Suppressor macrophage (primary cell): Measurements from ENCODE around the gene NAALADL2.
"Not testable (repeated sequence)": the region's sequence is repeated elsewhere in the genome, so short reads cannot be mapped to it uniquely, and the experiment has no call there.

Source experiments
- DNase-seq, 4 experiments: peaks; one replicate each; pipeline ENCODE4 v3.0.0-alpha.2; 2020 to 2022

Gene NAALADL2

GRCh38 chr3:175149675-175150074, 290.5 kb downstream of the NAALADL2 start:
- DNase-seq, result no peak

DNA sequence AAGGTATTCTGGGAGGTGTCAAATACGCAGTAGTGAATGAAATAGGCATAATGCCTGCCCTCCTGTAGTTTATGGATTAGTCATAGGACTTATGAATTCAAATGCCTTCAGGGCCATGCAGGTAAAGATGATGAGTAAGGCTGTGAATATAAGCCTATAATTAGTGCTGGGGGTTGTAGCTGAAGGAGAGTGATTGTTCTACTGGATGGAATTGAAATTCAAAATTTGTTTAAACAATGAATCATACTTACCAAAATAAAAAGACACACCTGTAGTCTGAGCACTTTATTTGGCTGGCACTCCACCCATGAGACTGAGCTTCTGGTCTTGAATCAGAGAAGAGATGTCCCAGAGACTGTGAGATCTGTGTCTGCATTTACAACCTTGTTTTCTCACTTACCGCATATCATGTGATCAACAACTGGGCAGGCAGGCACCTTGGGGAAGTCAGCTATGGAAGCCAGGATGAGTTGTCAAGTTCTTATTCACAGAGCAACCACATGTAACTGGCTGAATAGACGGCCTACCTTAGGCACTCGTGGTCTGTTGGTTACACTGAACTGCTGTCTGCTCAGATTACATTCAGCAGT, 291.8 kb downstream of the NAALADL2 start:
- DNase-seq, result no peak

GRCh38 chr3:175153595-175153994, 294.5 kb downstream of the NAALADL2 start:
- DNase-seq, result no peak

- no peak for DNase-seq
Measured at GRCh38 chr3:175155172-175155571, 296.0 kb downstream of the NAALADL2 start.

DNA sequence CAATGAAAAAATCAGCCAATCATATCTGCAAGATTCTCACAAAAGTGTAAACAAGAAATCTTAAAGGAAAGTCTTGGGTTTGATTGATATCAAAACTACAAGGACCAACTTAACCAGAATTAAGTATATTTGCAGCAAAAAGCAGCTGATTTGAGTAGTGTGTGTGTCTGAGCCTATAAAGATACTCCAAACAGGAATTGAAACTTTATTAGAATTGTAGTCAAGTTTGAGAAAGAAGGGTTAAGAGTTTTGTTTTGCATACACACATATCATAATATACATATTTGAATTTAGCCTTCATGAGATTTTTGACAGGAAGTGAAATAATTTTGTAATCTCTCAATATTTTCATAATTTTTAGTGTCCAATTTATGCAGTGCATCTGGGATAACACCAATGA, 300.1 kb downstream of the NAALADL2 start:
- no peak for DNase-seq

DNA sequence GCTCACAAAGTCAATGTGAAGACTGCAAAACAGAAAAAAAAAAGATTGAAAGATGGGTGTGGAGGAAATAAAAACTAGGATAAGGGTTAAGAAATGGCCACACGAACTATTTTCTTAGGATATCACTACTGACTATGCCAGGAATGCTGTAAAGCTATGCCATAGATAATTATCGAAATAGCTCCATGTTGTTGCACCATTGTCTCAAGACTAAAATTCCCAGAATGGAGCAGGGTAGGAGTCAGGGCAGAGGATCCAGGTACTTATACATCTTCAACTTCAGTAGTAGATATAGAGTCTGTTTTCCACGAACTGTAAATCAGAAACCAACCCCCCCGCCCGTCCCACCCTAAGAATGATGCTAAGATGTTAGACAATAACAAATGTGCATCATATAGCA, 302.2 kb downstream of the NAALADL2 start:
- DNase-seq, result no peak

DNA sequence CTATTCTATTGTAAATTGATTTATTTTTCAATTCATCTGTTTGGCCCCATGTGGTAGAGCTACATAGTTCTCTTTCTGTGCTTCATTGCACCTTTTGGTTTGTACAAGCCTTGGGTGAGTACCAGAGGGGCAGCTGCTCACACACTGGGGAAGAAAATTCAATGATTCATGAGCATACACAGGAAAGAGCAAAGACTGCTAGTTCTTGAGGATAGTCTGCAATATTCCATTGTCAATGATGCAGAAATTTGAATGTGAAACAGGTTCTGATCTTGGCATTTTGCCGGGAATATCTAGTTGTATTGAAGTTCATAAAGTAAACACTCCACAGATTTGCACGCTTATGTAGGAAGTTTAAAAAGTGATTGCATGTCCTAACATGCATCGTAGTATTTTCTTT, 304.6 kb downstream of the NAALADL2 start:
- DNase-seq, result no peak

GRCh38 chr3:175173117-175173516, 314.0 kb downstream of the NAALADL2 start:
- not testable (repeated sequence) for DNase-seq

- no peak for DNase-seq
Measured at GRCh38 chr3:175176556-175176955, 317.4 kb downstream of the NAALADL2 start.

DNA sequence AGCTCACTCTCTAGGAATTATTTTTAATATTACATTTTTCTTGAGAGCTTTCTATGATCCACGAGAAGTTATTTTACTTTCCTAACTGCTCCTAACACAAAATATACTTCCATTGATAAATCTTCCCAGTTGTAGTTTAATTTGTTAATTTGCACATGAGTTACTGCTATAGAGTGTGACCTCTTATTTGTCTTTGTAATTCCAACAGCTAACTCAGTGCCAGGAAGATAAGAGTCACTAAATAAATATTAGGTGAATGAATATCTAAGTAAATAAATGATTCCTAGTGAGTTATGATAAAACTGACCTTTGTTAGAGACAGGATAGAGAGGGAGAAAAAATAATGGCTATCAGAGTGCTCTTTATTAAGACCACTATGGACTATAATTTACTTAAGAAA, 319.9 kb downstream of the NAALADL2 start:
- no peak for DNase-seq

GRCh38 chr3:175184392-175184791, 325.3 kb downstream of the NAALADL2 start:
- no peak for DNase-seq

- no peak for DNase-seq
Measured at GRCh38 chr3:175185903-175186302, 326.8 kb downstream of the NAALADL2 start.

GRCh38 chr3:175186511-175186910, 327.4 kb downstream of the NAALADL2 start:
- DNase-seq, result no peak

DNA sequence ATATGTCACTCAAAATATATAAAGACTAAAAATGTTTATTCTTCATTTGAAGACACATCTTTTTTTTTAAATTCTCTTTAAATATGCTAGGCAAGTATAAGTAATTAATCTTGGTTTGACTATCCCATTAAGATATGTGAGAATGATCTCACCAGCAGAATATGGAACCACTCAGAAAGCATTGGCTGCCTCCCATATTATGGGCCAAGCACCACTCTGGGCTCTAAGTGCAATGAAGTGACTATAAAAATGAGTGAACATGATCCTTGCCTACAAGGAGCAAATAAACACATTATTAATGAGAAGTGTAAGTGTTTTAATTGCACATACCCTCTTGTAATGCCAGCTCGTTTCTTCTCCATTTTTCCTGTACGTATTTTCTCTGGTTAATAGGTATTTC, 328.5 kb downstream of the NAALADL2 start:
- DNase-seq, result no peak

DNA sequence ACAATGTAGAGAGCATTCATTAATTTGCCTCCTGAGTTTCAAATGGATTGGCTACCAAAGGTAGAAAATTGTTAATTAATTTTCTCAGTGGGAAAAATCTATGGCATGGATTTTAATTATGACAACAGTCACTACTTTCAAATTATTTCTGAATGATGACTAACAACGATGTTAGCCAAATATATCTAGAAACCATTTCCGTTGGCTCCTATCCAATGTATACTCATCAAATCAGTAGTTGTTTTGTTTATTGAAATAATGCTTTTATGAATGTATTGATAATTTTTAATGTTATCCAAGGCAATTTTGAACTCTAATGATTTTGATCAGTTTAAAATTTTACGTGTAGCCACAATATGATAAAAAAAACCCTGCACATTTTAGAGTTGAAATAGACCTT, 333.4 kb downstream of the NAALADL2 start:
- no peak for DNase-seq

GRCh38 chr3:175193815-175194518, 334.8 kb downstream of the NAALADL2 start:
- DNase-seq, result no peak

DNA sequence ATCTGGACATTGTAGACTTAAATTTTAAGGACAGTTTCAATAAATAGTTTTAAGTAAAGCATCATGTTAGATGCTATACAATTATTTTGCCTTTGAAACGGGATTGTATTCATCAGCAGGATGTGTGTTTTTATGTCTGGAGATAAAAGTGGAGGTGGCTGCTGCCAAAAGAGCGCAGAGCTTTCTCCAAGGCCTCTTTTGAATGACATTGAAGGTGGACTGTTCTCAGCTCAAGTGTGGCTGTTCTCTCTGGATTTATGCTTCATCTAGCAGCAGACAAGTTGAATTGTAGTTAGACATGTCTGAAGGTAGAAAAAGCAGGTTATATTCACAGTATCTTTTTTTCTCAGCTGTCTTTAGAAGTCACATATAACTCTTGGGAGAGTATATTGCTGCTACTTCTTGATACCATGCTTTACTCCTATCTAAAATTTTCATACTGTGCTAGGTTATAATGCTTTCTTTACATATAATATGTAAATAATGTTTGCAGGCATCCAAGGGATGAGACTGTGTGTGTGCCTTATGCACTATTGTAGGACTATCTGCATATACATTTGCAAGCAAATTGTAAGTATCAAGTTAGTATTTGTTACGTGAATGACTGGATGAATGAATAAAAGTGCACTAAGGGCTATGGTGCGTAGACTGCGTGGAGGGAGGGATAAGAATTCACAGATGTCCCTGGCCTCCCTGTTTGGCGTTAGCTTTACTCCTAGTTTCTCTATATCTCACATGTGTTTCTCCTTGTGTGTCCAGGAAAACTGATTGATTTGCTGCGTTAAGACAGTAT, 340.1 kb downstream of the NAALADL2 start:
- DNase-seq, result no peak

DNA sequence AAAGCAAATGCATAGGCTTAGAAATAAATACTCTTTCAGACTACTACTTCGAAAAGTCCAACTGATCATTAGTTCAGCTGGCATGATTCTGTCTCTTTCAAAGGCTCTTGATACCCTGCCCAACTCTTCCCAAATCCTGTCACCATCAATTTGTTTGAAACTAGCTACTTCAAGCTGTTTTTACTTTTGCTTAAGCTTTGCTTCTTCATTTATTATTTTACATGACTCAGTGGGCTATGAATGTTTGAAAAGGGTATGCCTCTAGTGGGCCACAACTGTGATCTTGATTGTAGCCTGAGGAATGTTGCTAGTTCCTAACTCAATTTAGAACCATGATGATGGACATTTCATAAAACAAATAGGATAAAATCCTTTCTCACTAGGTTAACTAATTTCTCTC, 340.8 kb downstream of the NAALADL2 start:
- DNase-seq, result no peak

DNA sequence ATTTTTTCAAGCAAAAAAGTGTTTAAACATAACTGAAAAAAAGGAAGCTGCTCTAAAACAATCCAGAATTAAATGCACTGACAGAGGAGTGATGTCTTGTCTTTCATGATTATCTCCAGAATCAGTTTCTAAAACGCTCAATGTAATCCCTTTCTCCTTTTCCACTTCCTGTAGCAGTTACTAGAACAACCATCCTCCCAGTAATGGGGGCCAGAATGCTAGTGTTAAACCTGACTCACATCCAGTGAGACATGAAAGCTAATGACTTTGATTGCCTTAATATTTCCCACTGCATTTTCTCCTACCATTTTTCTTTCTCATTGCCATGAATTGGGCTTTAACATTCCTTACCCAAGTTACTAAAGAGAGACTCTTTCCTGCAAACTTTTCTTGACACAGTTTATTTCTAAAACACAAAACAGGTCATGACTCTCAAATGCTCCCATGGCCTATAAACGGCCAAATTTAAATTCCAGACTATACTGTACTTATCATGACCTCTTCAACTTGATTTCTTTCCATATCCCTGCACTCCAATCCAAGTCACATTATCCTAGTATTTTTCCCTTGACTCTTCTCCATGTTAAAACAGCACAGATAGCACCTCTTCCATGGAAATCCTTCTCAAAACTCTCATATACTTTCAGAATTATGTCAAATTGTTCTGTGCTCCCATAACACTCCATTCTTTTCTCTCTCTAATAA, 341.4 kb downstream of the NAALADL2 start:
- DNase-seq, result no peak

DNA sequence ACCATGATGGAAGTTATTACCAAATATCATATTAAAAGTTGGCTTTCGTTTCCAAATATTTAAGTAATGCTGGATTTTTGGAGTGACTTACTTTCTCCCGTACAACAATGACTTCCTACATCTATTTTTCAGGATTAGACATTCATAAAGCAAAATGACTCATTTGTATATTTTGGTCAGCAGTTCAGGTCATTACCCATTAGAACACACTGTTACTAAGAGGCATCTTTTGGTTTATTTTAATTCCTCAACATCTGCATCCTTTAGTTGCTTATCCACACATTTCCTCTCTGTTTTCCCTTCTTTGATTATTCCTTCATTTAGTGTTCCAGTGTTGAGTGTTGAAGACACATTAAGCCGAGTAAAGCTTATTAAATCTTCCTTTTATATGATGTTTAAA, 348.2 kb downstream of the NAALADL2 start:
- DNase-seq, result no peak

GRCh38 chr3:175208326-175208725, 349.2 kb downstream of the NAALADL2 start:
- DNase-seq, result no peak

DNA sequence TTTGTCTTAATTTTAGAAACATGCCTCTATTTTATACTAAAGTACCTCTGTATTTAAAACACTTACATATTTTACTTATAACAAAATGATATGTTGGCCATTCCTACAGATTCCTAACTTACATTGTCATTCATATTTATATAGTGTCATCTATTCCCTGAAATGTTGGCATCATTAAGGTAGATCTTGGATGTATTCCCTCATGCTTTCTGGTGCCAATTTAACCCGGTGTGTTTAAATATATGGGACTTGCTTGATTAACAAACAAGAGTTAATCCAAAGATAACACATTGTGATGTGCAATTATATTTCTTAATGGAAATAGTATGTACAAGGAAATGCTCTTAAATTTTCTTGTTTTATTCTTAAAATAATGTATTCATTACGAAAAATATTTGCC, 352.3 kb downstream of the NAALADL2 start:
- DNase-seq, result no peak

GRCh38 chr3:175212896-175213295, 353.8 kb downstream of the NAALADL2 start:
- DNase-seq, result no peak
